K562 (cell line): ENCODE measurements around the gene MCEE. TPM values are rescaled to one million over a fixed set of nuclear protein-coding genes. Genes with fewer than 3 reads are reported as not detected.

Experiments used
- BRD4 ChIP-seq: fragments of 200-600 bp; sonication (generic); IDR thresholded peaks from 2 replicates; pipeline ENCODE4 v1.6.1; 2017; ENCODE audit warnings: inconsistent platforms
- CBX5 ChIP-seq: IDR thresholded peaks from 2 replicates; pipeline ENCODE4 v1.6.1; 2014; ENCODE audit warnings: low read depth, borderline replicate concordance
- CHD4 ChIP-seq: fragments of 200-600 bp; sonication (generic); IDR thresholded peaks from 3 replicates; pipeline ENCODE4 v1.6.1; 2012; ENCODE audit warnings: low read depth, mild to moderate bottlenecking, mixed read lengths, low read length, inconsistent platforms; ENCODE audit not compliant: insufficient read depth, insufficient replicate concordance, poor library complexity, severe bottlenecking
- DDX20 ChIP-seq: fragments of 450-650 bp; IDR thresholded peaks from 2 replicates; pipeline ENCODE4 v1.6.1; 2016; ENCODE audit warnings: missing genetic modification characterization, low read depth, mild to moderate bottlenecking, missing compliant biosample characterization, moderate library complexity
- ELF4 ChIP-seq: fragments of 450-650 bp; formaldehyde crosslinking; IDR thresholded peaks from 2 replicates; pipeline ENCODE4 v1.4.0; 2022; ENCODE audit warnings: missing genetic modification characterization
- EP400 ChIP-seq: fragments of 450-650 bp; IDR thresholded peaks from 2 replicates; pipeline ENCODE4 v1.6.1; 2017; ENCODE audit warnings: antibody characterized with exemption, mild to moderate bottlenecking, moderate library complexity
- FOSL1 ChIP-seq: fragments of 200-800 bp; sonication (Bioruptor generic); conservative IDR thresholded peaks from 2 replicates; pipeline ENCODE4 v1.6.1; 2016; ENCODE audit warnings: missing genetic modification characterization, missing compliant biosample characterization
- FUS ChIP-seq: fragments of 200-400 bp; formaldehyde crosslinking; optimal IDR thresholded peaks from 2 replicates; pipeline ENCODE3; 2017; ENCODE audit warnings: low read depth, low read length
- NFIX ChIP-seq: fragments of 250-450 bp; sonication (Bioruptor Pico); IDR thresholded peaks from 2 replicates; pipeline ENCODE4 v1.4.0; 2020; ENCODE audit warnings: low read depth, mild to moderate bottlenecking, moderate library complexity
- NFXL1 ChIP-seq: fragments of 450-650 bp; formaldehyde crosslinking; IDR thresholded peaks from 2 replicates; pipeline ENCODE4 v1.4.0; 2021; ENCODE audit warnings: mild to moderate bottlenecking
- PKNOX1 ChIP-seq: fragments of 450-650 bp; IDR thresholded peaks from 2 replicates; pipeline ENCODE4 v1.6.1; 2016
- RBM17 ChIP-seq: fragments of 200-400 bp; formaldehyde crosslinking; IDR thresholded peaks from 2 replicates; pipeline ENCODE4 v1.6.1; 2017; ENCODE audit warnings: low read depth, mild to moderate bottlenecking, low read length, borderline replicate concordance
- RNF2 ChIP-seq: sonication (generic); IDR thresholded peaks from 2 replicates; pipeline ENCODE4 v1.6.1; 2016
- TAL1 ChIP-seq: fragments of 450-650 bp; IDR thresholded peaks from 2 replicates; pipeline ENCODE4 v1.6.1; 2016; ENCODE audit warnings: mild to moderate bottlenecking
- TCF15 ChIP-seq: fragments of 250-450 bp; sonication (Bioruptor Pico); IDR thresholded peaks from 2 replicates; pipeline ENCODE4 v1.8.0; 2022; ENCODE audit warnings: moderate library complexity, mild to moderate bottlenecking, inconsistent platforms
- ZFP30 ChIP-seq: fragments of 250-450 bp; sonication (Bioruptor Pico); IDR thresholded peaks from 2 replicates; pipeline ENCODE4 v1.8.0; 2022; ENCODE audit warnings: moderate library complexity, mild to moderate bottlenecking, inconsistent platforms, borderline replicate concordance
- ZKSCAN8 ChIP-seq: fragments of 200-800 bp; sonication (Bioruptor generic); IDR thresholded peaks from 2 replicates; pipeline ENCODE4 v1.6.1; 2016; ENCODE audit warnings: missing genetic modification characterization, missing compliant biosample characterization
- ZNF143 ChIP-seq: sonication (generic); formaldehyde crosslinking; IDR thresholded peaks from 2 replicates; pipeline ENCODE4 v1.9.0; 2022; ENCODE audit warnings: mild to moderate bottlenecking, missing genetic modification reagents
- ZNF407 ChIP-seq: fragments of 450-650 bp; IDR thresholded peaks from 2 replicates; pipeline ENCODE4 v1.6.1; 2016; ENCODE audit warnings: low read depth
- ZNF583 ChIP-seq: fragments of 250-450 bp; sonication (Bioruptor Pico); IDR thresholded peaks from 2 replicates; pipeline ENCODE4 v1.4.0; 2020
- polyA plus RNA-seq, 8 experiments: library from polyadenylated mRNA; depleted of rRNA in 4 of 8; stranded (reverse) in 5 of 8; unstranded in 3 of 8; fragments of >200 nt; fragmentation: Nextera tagmentation in 2 of 8; fragmentation: Illumina TruSeq in 1 of 8; extraction: Ambion mirVana in 2 of 8; extraction: Trizol in 1 of 8; gene quantifications; 2 replicates each; pipeline versions ENCODE4 v1.2.1 to v1.2.3, GENCODE V29; 2011 to 2014; ENCODE audit warnings: inconsistent platforms in 1 of 8, missing spikeins in 1 of 8
- total RNA-seq, 7 experiments: library from RNA; depleted of rRNA in 6 of 7; stranded (reverse); fragments of >200 nt in 6 of 7; fragmentation: Illumina TruSeq in 2 of 7; extraction: Trizol in 2 of 7; gene quantifications; 2 replicates each; pipeline versions ENCODE4 v1.2.1 to v1.2.3, GENCODE V29; 2011 to 2021; ENCODE audit warnings: low replicate concordance in 1 of 7

The MCEE gene
- total and polyA plus RNA-seq, 9 of the 15 experiments (the other 6 are each of a cell fraction or from before 2014, with no cell fraction given): 15.6 to 49.1 (median 24.5) TPM

- TF ChIP-seq ZNF407 (no peak), RBM17 (no peak), TAL1 (no peak), ELF4 (CRISPR knock-in tag) (peak; percentile 84; the same call in 1 of the 2 replicates), TCF15 (no peak), ZFP30 (CRISPR knock-in tag) (no peak), PKNOX1 (peak; percentile 74), ZNF143 (CRISPR knock-in tag) (peak; percentile 72), RNF2 (peak; percentile 87), CBX5 (no peak), CHD4 (no peak), ZNF583 (CRISPR knock-in tag) (no peak), ZKSCAN8 (CRISPR knock-in tag) (no peak), FUS (no peak), DDX20 (no peak), NFXL1 (CRISPR knock-in tag) (no peak), EP400 (peak; percentile 98), BRD4 (peak; percentile 65; the same call in 1 of the 2 replicates), FOSL1 (tag) (peak; percentile 48), NFIX (CRISPR knock-in tag) (no peak)
These were observed 61.6 kb downstream of the MCEE start, which contains the start of gene NAGK (continued) for GRCh38 chr2:71068218-71069035.
